GM19438 (cell line): ENCODE data around the gene DNAJB9.

Experiments used
- ATAC-seq: cut with Tn5 transposase; IDR thresholded peaks from one replicate; pipeline ENCODE4 v1.9.1; 2021; ENCODE audit warnings: low read depth; ENCODE audit not compliant: unreplicated experiment

Gene DNAJB9

DNA sequence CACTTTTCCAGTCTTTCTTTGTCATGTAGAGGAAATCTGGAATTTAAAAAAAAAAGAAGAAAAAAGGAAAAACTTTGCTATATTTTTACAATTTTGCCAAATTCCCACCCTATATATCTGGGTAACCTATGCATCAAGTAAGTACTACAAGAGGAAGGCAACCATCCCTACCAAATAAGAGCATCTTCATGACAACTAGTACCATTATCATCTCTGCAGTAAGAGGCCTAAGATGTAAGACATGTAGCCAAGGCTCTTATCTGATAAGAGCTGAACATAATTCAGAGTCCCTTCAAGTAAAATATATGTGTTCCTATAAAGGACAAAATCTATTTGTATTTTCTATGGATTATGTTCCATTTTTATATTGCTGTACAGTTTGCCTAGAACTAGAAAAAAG is 3.7 kb upstream of the DNAJB9 start:
- ATAC-seq: no peak

GRCh38 chr7:108568801-108569380 is 783 bp upstream of the DNAJB9 start:
- no peak for ATAC-seq

DNA sequence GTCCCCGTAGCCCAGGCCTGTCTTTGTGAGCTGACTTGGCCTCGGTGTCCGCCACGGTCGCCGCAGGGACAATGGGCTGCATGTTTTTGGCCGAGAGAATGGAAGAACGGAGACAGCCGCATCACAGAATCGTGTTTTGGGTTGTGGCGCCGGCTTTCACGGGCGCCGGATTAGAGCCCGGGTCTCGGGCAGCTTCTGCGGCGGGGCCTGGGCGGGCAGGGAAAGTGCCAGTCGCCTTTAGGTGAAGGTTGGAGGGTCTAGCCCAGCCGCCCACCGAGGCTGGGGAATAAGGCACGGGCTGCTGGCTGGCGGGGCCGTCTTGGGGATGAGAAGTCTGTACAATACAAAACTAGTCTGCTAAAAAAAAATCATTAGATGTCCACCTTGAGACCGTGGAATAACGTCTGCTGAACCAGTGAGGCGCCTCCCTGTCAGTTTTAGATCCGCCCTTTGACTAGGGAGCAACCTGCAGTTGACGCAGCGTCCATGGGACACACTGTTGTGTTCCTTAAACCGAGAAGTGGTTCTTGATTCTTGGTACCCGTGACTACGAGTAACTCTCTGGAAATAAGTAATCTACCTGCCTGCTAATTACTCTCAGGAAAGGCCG is 577 bp downstream of the DNAJB9 start:
- ATAC-seq: peak; percentile 40

- ATAC-seq: no peak
Measured at GRCh38 chr7:108572480-108572879, 2.8 kb downstream of the DNAJB9 start.

GRCh38 chr7:108575156-108575555 is 5.5 kb downstream of the DNAJB9 start:
- no peak for ATAC-seq

GRCh38 chr7:108576116-108576515 is 6.4 kb downstream of the DNAJB9 start:
- ATAC-seq: no peak

DNA sequence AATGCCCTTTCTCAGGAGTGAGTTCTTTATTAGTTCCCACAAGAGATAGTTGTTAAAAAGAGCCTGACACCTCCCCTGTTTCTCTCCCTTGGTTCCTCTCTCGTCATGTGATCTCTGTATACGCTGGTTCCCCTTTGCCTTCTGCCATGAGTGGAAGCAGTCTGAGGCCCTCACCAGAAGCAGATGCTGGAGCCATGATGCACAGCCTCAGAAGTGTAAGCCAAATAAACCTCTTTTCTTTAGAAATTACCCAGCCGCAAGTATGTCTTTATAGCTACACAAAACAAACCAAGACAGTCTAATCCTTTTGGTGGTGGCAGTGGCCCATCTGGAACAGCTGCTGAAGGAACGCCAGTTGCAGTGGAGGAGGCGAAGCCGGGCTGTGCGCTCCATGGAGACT is 9.3 kb downstream of the DNAJB9 start:
- no peak for ATAC-seq

DNA sequence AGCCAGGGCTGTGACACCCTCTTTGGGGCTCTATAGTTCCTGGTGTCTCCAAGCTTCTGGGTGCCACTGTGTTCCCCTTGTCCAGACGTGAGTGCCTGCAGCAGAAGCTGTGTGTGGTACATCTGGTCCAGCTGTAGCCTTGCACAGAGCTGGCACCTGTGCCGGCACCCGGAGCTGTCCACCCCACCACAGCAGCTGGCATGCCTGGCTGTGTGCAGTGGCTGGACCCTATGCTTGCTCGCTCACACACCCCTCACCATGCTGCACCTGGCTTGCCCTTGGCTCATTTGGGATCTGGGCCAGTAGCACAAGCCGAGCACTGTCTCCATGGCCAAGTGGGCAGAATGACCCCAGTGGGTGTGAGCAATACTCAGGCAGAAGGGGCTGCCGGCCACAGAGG is 10.6 kb downstream of the DNAJB9 start:
- ATAC-seq: no peak

DNA sequence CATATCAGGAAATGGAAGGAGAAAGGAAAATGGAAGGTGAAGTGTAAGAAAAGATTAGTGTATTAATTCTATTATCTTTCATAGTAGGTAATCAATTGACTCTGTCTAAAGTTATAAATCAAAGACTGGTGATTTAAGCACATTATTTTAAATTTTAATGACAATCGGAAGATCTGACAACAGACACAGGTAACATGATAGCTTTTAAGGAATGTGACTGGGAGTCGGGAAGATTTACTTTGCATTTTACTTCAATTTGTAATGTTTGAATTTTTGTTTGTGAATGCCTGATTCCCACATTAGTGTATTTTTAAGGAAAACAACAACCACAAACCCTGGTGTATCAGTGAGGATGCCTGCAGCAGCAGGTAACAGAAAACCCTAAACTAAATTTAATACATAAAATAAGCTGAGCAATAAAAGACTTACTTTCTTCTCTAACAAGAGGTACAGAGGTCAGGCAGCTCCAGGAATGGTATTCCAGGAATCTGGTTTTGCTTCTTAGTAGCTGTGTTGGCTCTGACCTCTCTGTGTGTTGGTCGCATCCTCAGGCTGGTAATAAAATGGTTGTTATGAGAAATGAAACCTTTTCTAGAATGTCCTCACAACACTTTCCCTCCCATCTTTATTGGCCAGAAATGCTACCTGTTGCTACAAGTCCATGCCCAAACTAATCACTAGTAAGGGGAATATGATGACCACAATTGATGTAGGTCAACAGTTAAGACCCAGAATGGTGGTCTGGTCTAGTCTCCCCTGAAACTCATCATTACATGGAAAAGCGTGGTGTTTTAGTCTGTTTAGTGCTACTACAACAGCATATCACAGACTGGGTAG is 12.2 kb downstream of the DNAJB9 start:
- no peak for ATAC-seq

GRCh38 chr7:108584211-108584610 is 14.5 kb downstream of the DNAJB9 start:
- ATAC-seq: no peak

DNA sequence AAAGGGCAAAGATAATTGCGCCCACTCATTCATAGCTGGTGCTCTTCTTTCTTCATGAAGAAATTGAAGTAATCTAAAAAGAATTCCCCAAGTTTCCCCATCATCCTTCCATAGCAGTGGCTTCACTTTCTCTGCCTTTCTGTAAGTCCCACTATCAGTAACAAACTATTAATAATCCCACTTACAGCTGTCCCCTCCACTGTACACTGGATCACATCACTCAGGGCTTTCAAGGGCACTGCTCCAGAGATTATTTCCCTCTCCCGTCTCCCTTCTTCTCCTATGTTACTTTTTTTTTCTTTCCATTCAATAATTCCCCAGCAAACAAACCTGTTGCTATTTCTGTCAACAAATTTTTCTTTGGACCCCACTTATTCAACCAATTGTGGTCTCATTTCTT is 16.2 kb downstream of the DNAJB9 start:
- ATAC-seq: no peak

DNA sequence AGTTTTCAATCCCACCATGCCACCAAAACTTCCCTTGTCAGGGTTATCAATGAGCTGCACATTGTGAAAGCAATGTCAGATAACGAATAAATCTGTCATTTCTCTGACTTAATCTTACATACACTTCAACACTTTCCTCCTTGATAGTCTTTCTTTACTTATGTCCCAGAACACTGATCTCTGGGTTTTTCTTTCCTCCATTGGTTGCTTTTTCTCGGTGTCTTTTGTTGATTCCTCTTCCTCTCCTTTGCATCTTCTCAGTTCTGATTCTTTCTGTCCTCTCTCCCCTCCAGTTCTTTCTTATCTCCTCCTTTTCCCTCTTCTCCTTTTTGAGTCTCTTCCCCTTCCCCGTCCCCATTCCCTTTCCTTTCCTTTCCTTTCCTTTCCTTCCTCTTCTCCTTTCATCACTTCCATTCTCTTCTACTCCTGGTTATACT is 16.6 kb downstream of the DNAJB9 start:
- ATAC-seq: no peak

- ATAC-seq: no peak
Measured at GRCh38 chr7:108589199-108589598, 19.5 kb downstream of the DNAJB9 start.

DNA sequence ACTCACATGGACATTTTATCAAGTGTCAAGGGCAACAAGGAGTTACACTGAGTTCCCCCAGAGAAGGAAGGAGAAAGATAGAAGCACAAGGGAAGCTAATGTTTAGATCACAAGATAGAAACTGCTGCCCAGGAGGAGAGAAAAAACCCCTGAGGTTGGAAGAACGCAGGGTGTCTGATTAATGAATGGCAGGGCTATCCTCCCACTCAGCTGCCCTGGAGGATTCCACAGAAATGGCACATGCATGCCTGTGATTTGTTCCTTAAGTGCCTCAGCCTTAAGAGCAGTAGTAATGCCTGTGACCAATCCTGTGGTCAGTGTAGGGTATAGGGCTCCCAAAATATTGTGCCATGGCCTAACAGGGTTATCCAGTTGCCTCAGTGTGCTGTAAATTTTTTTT is 20.2 kb downstream of the DNAJB9 start:
- ATAC-seq: no peak

DNA sequence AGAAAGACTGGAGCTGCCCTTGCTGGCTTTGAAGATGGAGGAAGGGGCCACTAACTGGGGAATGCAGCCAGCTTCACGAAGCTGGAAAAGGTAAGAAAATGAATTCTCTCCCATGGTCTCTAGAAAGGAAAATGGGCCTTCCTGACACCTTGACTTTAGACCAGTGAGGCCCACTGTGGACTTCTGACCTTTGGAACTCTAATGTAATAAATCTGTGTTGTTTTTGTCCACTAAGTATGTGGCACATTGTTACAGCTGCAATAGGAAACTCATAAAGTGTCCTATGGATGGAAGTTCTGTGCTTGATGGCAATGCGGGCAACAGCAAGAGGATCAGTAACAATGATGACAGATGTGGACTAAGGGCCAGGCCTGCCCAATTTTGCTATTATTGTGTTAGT is 20.9 kb downstream of the DNAJB9 start:
- ATAC-seq: no peak

DNA sequence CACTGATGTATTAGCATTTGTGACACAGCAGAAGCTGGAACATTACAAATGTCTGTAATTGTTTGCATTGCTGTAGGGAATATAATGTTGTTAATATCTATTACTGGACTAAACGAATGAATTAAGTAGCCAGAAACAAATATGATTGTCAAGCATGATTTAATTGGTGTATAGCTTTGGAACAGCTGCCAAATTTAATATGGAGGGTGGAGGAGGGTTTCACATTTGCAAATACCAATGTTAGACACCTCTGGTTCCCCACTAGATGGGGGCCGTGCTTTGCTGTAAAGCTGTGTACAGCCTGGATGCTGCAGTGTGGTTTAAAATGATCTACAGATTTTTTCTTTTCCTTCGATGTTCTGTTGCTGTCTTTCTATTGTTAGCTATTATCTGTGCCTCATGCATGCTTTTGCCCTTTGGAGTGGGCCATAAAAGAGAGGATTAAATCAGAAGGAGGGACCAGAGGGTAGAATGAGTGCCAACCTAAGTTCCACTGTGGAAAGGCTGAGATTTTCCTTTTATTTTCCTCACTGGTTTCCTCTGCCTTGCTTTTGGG is 23.1 kb downstream of the DNAJB9 start:
- ATAC-seq: no peak

DNA sequence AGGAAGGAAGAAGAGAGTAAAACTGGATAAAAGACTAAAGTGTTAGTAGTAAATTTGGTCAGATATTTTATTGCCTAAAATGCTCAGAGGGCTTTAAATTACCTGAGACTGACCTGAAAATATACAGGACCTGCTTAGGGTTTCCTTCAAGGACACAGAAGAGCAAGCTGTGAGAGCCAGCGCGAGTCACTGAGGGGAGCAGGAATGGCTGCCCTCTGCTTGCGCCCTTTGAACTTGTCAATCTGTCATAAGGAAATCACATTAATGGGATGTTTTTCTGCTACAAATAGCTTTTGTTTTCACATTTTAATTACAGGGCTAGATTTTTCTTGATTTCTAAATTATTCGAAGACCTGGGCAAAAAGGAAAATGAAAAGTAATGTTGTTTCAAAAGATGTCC is 26.9 kb downstream of the DNAJB9 start:
- ATAC-seq: no peak

DNA sequence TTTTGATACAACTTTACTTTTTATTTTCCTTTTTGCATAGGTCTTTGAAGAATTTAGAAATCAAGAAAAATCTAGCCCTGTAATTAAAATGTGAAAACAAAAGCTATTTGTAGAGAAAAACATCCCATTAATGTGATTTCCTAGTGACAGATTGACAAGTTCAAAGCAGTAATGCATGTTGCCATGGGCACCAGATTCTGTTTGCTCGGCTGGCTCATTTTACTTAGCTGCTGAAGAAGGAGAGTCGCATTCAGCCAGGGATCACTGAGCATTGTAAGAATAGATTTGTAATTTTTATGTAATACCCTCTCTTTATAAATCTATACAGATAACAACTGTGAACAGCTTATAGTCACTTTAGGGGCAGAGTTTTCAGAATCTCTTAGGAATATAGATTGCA is 28.5 kb downstream of the DNAJB9 start:
- no peak for ATAC-seq

DNA sequence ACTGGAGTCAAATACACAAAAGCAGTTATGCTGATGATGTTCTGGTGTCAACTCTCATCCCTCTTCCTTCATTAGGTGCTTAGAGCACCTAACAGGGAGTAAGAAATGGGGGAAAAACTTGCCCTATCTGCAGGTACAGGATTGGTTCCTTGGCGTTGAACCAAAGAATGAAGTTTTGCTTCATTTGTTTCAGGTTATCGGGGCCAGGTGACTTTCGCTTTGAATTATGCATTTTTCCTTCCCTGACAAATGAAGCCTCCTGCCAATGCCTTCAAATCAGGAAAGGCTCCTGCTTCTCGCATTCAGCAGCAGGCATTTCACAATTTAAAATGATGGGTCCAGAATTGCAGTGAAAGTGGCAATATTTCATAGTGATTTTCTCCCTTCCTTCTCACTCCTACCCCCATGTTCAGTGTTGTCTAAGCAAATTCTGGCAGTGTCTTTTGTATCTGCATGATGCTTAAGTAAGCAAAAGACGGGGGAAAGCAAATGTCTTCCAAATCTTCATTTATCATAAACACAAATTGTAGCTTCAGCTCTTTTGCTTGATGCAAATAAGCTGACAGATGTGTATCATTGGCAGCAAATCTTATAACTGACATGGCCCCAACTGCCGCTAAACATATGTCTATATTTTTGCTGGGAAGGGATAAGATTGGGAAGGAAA is 29.4 kb downstream of the DNAJB9 start:
- ATAC-seq: no peak

GRCh38 chr7:108600399-108600798 is 30.7 kb downstream of the DNAJB9 start:
- ATAC-seq: no peak

- no peak for ATAC-seq
Measured at GRCh38 chr7:108603656-108604306, 34.1 kb downstream of the DNAJB9 start.
